Omental fat pad (tissue), 4 donors: ENCODE results near the gene SLC9A8. TPM values are rescaled to one million over a fixed set of nuclear protein-coding genes. Genes with fewer than 3 reads are reported as not detected.

Experiments used
- ATAC-seq: fragments of 150-250 bp; one replicate; pipeline ENCODE4 v1.9.1; 2016; ENCODE audit warnings: mild to moderate bottlenecking, moderate library complexity; ENCODE audit not compliant: low FRiP score
- DNase-seq: peaks from one replicate; pipeline ENCODE4 v3.0.0-alpha.2; 2019; ENCODE audit warnings: low spot score
- CTCF ChIP-seq, 3 donors: fragments of 450-650 bp; IDR thresholded peaks; one replicate each; pipeline ENCODE4 v1.5.1; 2016 to 2017; ENCODE audit warnings: antibody characterized with exemption in 3 of 3, mild to moderate bottlenecking in 3 of 3, moderate library complexity in 2 of 3
- total RNA-seq, 4 donors: library from RNA; depleted of rRNA; stranded (reverse); fragments of >200 nt; gene quantifications; one replicate each; pipeline ENCODE4 v1.1.0, GENCODE V29; 2016

Gene SLC9A8
- total RNA-seq, 4 donors from 2014 or later = 8.0 to 13.3 (median 10.7) TPM

GRCh38 chr20:49790077-49790798 is 22.4 kb upstream of the SLC9A8 start:
- ATAC-seq (peak; percentile 67), DNase-seq (no peak)
- no peak for TF ChIP-seq CTCF (IDR thresholded peaks at IDR 0.05)

GRCh38 chr20:49791165-49791564 is 21.5 kb upstream of the SLC9A8 start:
- DNase-seq (no peak), ATAC-seq (no peak)
- TF ChIP-seq CTCF (IDR thresholded peaks at IDR 0.05) = no peak

- TF ChIP-seq CTCF (IDR thresholded peaks at IDR 0.05) = no peak
- no peak for ATAC-seq
- no peak for DNase-seq
Observed at GRCh38 chr20:49792006-49792405, 20.6 kb upstream of the SLC9A8 start.

GRCh38 chr20:49792611-49793010 is 20.0 kb upstream of the SLC9A8 start:
- no peak for DNase-seq

GRCh38 chr20:49794336-49795134 is 18.1 kb upstream of the SLC9A8 start:
- no peak for TF ChIP-seq CTCF (IDR thresholded peaks at IDR 0.05)
- DNase-seq (no peak), ATAC-seq (no peak)

More at GRCh38 chr20:49792611-49793010, 20.0 kb upstream of the SLC9A8 start:
- ATAC-seq = no peak
- no peak for TF ChIP-seq CTCF (IDR thresholded peaks at IDR 0.05)

- no peak for TF ChIP-seq CTCF (IDR thresholded peaks at IDR 0.05)
- ATAC-seq = no peak
- no peak for DNase-seq
Observed at GRCh38 chr20:49795135-49795424, 17.5 kb upstream of the SLC9A8 start.
